OCI-LY7 (cell line): ENCODE data around the gene SNX9. TPM values are rescaled to one million over a fixed set of nuclear protein-coding genes. Genes with fewer than 3 reads are reported as not detected.

ENCODE experiments used
- BruUV-seq: library from RNA; stranded (reverse); fragments of 400-500 nt; replicated peaks from 2 replicates; lab custom pipeline; 2021; lab: Mats Ljungman, UMichigan
- CTCF ChIA-PET: fragments of 300-600 bp; sonication (Branson Sonifier 250); formaldehyde crosslinking; loops from one replicate; lab custom pipeline; 2022; ENCODE audit warnings: antibody characterized with exemption; ENCODE audit not compliant: unreplicated experiment; lab: Charles Lee
- POLR2A ChIA-PET: fragments of 300-600 bp; sonication (Branson Sonifier 250); formaldehyde crosslinking; loops from one replicate; lab custom pipeline; 2022; ENCODE audit warnings: antibody characterized with exemption; lab: Charles Lee
- DNase-seq: peaks from one replicate; pipeline ENCODE4 v3.0.0-alpha.2; 2015; ENCODE audit warnings: low spot score
- H2AFZ ChIP-seq: fragments of 200-600 bp; sonication (generic), shearing (Covaris generic); 2 replicates; pipeline ENCODE4 v1.6.1; 2014; ENCODE audit warnings: mild to moderate bottlenecking, antibody characterized with exemption, low read length, moderate library complexity
- H3K27ac ChIP-seq: fragments of 200-600 bp; sonication (generic); 2 replicates; pipeline ENCODE4 v1.5.1; 2014; ENCODE audit warnings: mixed run types, low read depth, mild to moderate bottlenecking, moderate library complexity, low read length, inconsistent platforms; ENCODE audit not compliant: poor library complexity, severe bottlenecking
- H3K36me3 ChIP-seq: fragments of 200-600 bp; sonication (generic); 2 replicates; pipeline ENCODE4 v1.6.1; 2014; ENCODE audit warnings: mild to moderate bottlenecking, antibody characterized with exemption, low read length, moderate library complexity, mixed read lengths; ENCODE audit not compliant: insufficient read depth
- H3K4me1 ChIP-seq: fragments of 200-600 bp; sonication (generic); 2 replicates; pipeline ENCODE4 v1.5.1; 2014; ENCODE audit warnings: mild to moderate bottlenecking, low read length; ENCODE audit not compliant: insufficient read depth, poor library complexity, severe bottlenecking
- H3K4me2 ChIP-seq: fragments of 200-600 bp; sonication (generic); 2 replicates; pipeline ENCODE4 v1.6.1; 2014; ENCODE audit warnings: mild to moderate bottlenecking, low read length
- H3K4me3 ChIP-seq: fragments of 200-600 bp; sonication (generic); 2 replicates; pipeline ENCODE4 v1.5.1; 2014; ENCODE audit warnings: mild to moderate bottlenecking, low read depth, low read length; ENCODE audit not compliant: poor library complexity, severe bottlenecking
- H3K79me2 ChIP-seq: fragments of 200-600 bp; sonication (generic); 2 replicates; pipeline ENCODE4 v1.6.1; 2016; ENCODE audit warnings: low read depth, mild to moderate bottlenecking, low read length, moderate library complexity, mixed read lengths; ENCODE audit not compliant: insufficient read depth
- H3K9me2 ChIP-seq: fragments of 200-600 bp; sonication (generic); 2 replicates; pipeline ENCODE4 v1.6.1; 2016; ENCODE audit warnings: mild to moderate bottlenecking, low read length, mixed read lengths; ENCODE audit not compliant: insufficient read depth
- H3K9me3 ChIP-seq: fragments of 200-600 bp; sonication (generic); 2 replicates; pipeline ENCODE4 v1.6.1; 2014; ENCODE audit warnings: mild to moderate bottlenecking, mixed run types, low read length, mixed read lengths
- H4K20me1 ChIP-seq: fragments of 200-600 bp; sonication (generic); 2 replicates; pipeline ENCODE4 v1.6.1; 2014; ENCODE audit warnings: mild to moderate bottlenecking, antibody characterized with exemption, low read length, moderate library complexity, mixed read lengths; ENCODE audit not compliant: insufficient read depth
- EZH2phosphoT487 ChIP-seq: fragments of 200-600 bp; sonication (generic); IDR thresholded peaks from 2 replicates; pipeline ENCODE4 v1.6.1; 2018; ENCODE audit warnings: low read depth, borderline replicate concordance, mild to moderate bottlenecking, mixed run types, antibody characterized with exemption, low read length, moderate library complexity, mixed read lengths
- intact Hi-C: fragments of 100-400 bp; cut with micrococcal nuclease; formaldehyde crosslinking; loops from one replicate; pipeline ENCODE4 v1.10.0; 2022; ENCODE audit not compliant: unreplicated experiment
- total RNA-seq, 2 experiments: library from RNA; depleted of rRNA in 1 of 2; stranded (reverse); fragments of >200 nt in 1 of 2; shearing (Covaris generic) in 1 of 2; gene quantifications; 2 replicates each; pipeline ENCODE4 v1.2.3, GENCODE V29; 2014 to 2022
- TF ChIP-seq, protein P1 (sequence below): fragments of 200-600 bp; sonication (generic); conservative IDR thresholded peaks from 2 replicates; pipeline ENCODE4 v1.5.1; 2014; ENCODE audit warnings: mild to moderate bottlenecking, antibody characterized with exemption, low read length, moderate library complexity, mixed read lengths

Gene SNX9
- total RNA-seq, 2 experiments from 2014 or later = not detected

DNA sequence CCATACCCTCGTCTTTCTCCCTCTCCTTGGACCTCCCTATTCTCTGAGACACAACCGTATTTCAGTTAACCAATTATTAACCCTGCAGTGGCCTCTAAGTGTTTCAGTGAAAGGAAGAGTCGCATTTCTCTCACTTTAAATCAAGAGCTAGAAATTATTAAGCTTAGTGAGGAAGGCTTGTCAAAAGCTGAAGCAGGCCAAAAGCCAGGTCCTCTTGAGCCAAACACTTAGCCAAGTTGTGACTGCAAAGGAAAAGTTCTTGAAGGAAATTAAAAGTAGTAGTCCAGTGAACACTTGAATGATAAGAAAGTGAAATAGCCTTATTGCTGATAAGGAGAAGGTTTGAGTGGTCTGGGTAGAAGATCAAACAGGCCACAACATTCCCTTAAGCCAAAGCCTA is 58.3 kb downstream of the SNX9 start:
- Histone ChIP-seq H3K79me2 (no peaks in the 10 kb centered on the region), H3K4me1 (no peaks in the 10 kb centered on the region), H4K20me1 (no peaks in the 10 kb centered on the region), H3K9me2 (no peaks in the 10 kb centered on the region), H3K36me3 (no peaks in the 10 kb centered on the region), H3K4me3 (no peak overlapping the region), H3K27ac (no peak overlapping the region), H3K9me3 (no peaks in the 10 kb centered on the region), H2AFZ (no peak overlapping the region), H3K4me2 (no peak overlapping the region)
- no TSS peak for BruUV-seq
- no peak for DNase-seq
- ChIA-PET POLR2A (no interaction called here), CTCF (no interaction called here)
- TF ChIP-seq EZH2phosphoT487 = no peak
- TF ChIP-seq, protein P1, sequence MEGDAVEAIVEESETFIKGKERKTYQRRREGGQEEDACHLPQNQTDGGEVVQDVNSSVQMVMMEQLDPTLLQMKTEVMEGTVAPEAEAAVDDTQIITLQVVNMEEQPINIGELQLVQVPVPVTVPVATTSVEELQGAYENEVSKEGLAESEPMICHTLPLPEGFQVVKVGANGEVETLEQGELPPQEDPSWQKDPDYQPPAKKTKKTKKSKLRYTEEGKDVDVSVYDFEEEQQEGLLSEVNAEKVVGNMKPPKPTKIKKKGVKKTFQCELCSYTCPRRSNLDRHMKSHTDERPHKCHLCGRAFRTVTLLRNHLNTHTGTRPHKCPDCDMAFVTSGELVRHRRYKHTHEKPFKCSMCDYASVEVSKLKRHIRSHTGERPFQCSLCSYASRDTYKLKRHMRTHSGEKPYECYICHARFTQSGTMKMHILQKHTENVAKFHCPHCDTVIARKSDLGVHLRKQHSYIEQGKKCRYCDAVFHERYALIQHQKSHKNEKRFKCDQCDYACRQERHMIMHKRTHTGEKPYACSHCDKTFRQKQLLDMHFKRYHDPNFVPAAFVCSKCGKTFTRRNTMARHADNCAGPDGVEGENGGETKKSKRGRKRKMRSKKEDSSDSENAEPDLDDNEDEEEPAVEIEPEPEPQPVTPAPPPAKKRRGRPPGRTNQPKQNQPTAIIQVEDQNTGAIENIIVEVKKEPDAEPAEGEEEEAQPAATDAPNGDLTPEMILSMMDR = no peak
- intact Hi-C loops = no loop called here

DNA sequence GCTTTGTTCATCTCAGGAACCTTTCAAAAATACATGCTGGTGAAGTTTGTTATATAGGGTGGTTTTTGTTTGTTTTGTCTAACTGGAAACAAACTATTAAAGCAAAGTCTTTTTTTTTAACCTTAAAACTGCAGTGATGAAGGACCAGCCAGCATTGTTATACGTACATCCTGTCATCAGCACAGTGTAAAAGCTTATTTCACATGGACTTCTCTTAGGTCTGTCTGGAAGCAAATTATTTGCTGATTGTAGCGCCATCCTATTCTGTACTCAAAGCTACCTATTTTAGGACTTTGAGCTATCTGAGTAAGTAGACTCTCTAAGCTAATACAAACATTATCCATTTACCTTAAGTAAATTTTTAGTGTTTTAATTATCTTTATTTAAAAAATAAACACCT is 61.7 kb downstream of the SNX9 start:
- no peak overlapping the region for H3K27ac ChIP-seq
- CTCF ChIA-PET = no interaction called here
- intact Hi-C loops = no loop called here

DNA sequence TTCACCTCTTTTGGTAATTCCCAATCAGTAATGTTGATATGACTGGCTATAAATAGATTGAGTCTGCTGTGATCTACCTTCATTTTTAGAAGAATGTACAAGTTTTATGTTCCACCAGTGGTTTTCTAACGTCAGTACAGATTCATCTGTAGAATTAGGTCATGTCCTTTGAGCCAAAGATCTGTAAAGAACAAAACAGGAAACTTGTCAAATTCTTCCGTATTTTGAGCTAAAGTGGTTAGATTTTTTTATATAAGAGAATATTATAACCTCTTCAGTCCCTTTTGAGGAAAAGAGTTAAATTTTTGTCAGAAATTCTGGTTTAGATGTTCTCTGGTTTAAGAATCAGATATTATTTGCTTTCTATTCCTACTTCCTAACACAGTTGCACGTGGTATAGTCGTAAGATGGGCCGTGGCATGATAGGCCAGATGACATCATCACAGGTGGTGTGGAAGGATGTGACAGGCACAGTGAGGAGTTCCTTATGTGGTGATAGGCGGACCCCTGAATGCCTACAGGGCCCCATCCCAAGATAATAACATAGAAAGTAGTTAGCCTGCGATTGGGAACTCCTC is 62.3 kb downstream of the SNX9 start:
- Histone ChIP-seq H3K9me2 (no peaks in the 10 kb centered on the region), H4K20me1 (no peaks in the 10 kb centered on the region), H3K79me2 (no peaks in the 10 kb centered on the region), H3K4me3 (no peak overlapping the region), H3K4me2 (no peak overlapping the region), H2AFZ (no peak overlapping the region), H3K9me3 (no peaks in the 10 kb centered on the region), H3K36me3 (no peaks in the 10 kb centered on the region), H3K27ac (no peak overlapping the region), H3K4me1 (no peaks in the 10 kb centered on the region)
- no peak for DNase-seq
- no TSS peak for BruUV-seq
- TF ChIP-seq, protein P1 = no peak
- TF ChIP-seq EZH2phosphoT487 = no peak
- intact Hi-C loops = no loop called here
- ChIA-PET POLR2A (no interaction called here), CTCF (no interaction called here)

More for the DNA sequence above, 61.7 kb downstream of the SNX9 start:
- Histone ChIP-seq H3K4me1 (no peaks in the 10 kb centered on the region), H3K36me3 (no peaks in the 10 kb centered on the region), H3K79me2 (no peaks in the 10 kb centered on the region), H3K4me2 (no peak overlapping the region), H2AFZ (no peak overlapping the region), H3K9me2 (no peaks in the 10 kb centered on the region), H3K9me3 (no peaks in the 10 kb centered on the region), H3K4me3 (no peak overlapping the region), H4K20me1 (no peaks in the 10 kb centered on the region)
- BruUV-seq = no TSS peak
- TF ChIP-seq, protein P1 = no peak
- no peak for TF ChIP-seq EZH2phosphoT487
- POLR2A ChIA-PET = no interaction called here
- no peak for DNase-seq
